H9 (cell line): ENCODE measurements around the gene ELAVL1. TPM values are rescaled to one million over a fixed set of nuclear protein-coding genes. Genes with fewer than 3 reads are reported as not detected.

Experiments
- DNase-seq: peaks from one replicate; pipeline ENCODE4 v3.0.0-alpha.2; 2017
- H2AFZ ChIP-seq: one replicate; pipeline ENCODE4 v1.6.1; 2013; ENCODE audit warnings: mild to moderate bottlenecking, low read length, control low read depth, moderate library complexity
- H2AK5ac ChIP-seq: 2 replicates; pipeline ENCODE4 v1.6.1; 2013; ENCODE audit warnings: low read length, control low read depth, mixed read lengths; ENCODE audit not compliant: insufficient read length
- H2BK120ac ChIP-seq: one replicate; pipeline ENCODE4 v1.6.1; 2013; ENCODE audit warnings: low read depth, mild to moderate bottlenecking, low read length, control low read depth, inconsistent platforms; ENCODE audit not compliant: poor library complexity, severe bottlenecking
- H2BK12ac ChIP-seq: 2 replicates; pipeline ENCODE4 v1.6.1; 2013; ENCODE audit warnings: low read length, control low read depth, mixed read lengths, low read depth; ENCODE audit not compliant: insufficient read length
- H2BK15ac ChIP-seq: 2 replicates; pipeline ENCODE4 v1.6.1; 2013; ENCODE audit warnings: low read depth, low read length, control low read depth
- H2BK20ac ChIP-seq: one replicate; pipeline ENCODE4 v1.6.1; 2013; ENCODE audit warnings: low read depth, mild to moderate bottlenecking, low read length, control low read depth, inconsistent platforms; ENCODE audit not compliant: poor library complexity, severe bottlenecking
- H2BK5ac ChIP-seq: 2 replicates; pipeline ENCODE4 v1.6.1; 2013; ENCODE audit warnings: low read length, control low read depth, mixed read lengths; ENCODE audit not compliant: insufficient read length
- H3K14ac ChIP-seq: 2 replicates; pipeline ENCODE4 v1.6.1; 2013; ENCODE audit warnings: low read length, control low read depth; ENCODE audit not compliant: insufficient read depth
- H3K18ac ChIP-seq: 2 replicates; pipeline ENCODE4 v1.6.1; 2013; ENCODE audit warnings: low read depth, mild to moderate bottlenecking, mixed read lengths, low read length, control low read depth; ENCODE audit not compliant: insufficient read length
- H3K23ac ChIP-seq: 2 replicates; pipeline ENCODE4 v1.6.1; 2013; ENCODE audit warnings: low read length, control low read depth, mixed read lengths, low read depth; ENCODE audit not compliant: insufficient read length
- H3K23me2 ChIP-seq: 2 replicates; pipeline ENCODE4 v1.6.1; 2013; ENCODE audit warnings: low read depth, mild to moderate bottlenecking, mixed read lengths, low read length, control low read depth; ENCODE audit not compliant: insufficient read length, poor library complexity, severe bottlenecking
- H3K27ac ChIP-seq: 2 replicates; pipeline ENCODE4 v1.5.1; 2013; ENCODE audit warnings: low read length, control low read depth, mixed read lengths, low read depth; ENCODE audit not compliant: insufficient read length
- H3K27me3 ChIP-seq: 2 replicates; pipeline ENCODE4 v1.6.1; 2013; ENCODE audit warnings: low read length, control low read depth, inconsistent platforms; ENCODE audit not compliant: insufficient read depth
- H3K4ac ChIP-seq: 2 replicates; pipeline ENCODE4 v1.6.1; 2013; ENCODE audit warnings: low read depth, mild to moderate bottlenecking, control low read depth, inconsistent platforms, low read length, moderate library complexity
- H3K4me1 ChIP-seq: 2 replicates; pipeline ENCODE4 v1.6.1; 2013; ENCODE audit warnings: low read length, control low read depth, inconsistent platforms; ENCODE audit not compliant: insufficient read depth
- H3K4me2 ChIP-seq: 2 replicates; pipeline ENCODE4 v1.6.1; 2013; ENCODE audit warnings: low read length, control low read depth, mixed read lengths; ENCODE audit not compliant: insufficient read length, insufficient read depth
- H3K56ac ChIP-seq: 2 replicates; pipeline ENCODE4 v1.6.1; 2013; ENCODE audit warnings: low read depth, mild to moderate bottlenecking, mixed read lengths, low read length, control low read depth; ENCODE audit not compliant: insufficient read length
- H3K79me1 ChIP-seq: 2 replicates; pipeline ENCODE4 v1.6.1; 2013; ENCODE audit warnings: low read depth, mild to moderate bottlenecking, moderate library complexity, low read length, control low read depth, inconsistent platforms; ENCODE audit not compliant: insufficient read depth, poor library complexity, severe bottlenecking
- H3K79me2 ChIP-seq: 2 replicates; pipeline ENCODE4 v1.6.1; 2013; ENCODE audit warnings: low read length, control low read depth, inconsistent platforms; ENCODE audit not compliant: insufficient read depth
- H3K9ac ChIP-seq: 2 replicates; pipeline ENCODE4 v1.6.1; 2013; ENCODE audit warnings: low read length, control low read depth, mixed read lengths; ENCODE audit not compliant: insufficient read length; ENCODE audit errors: extremely low read depth
- H3K9me3 ChIP-seq: one replicate; pipeline ENCODE4 v1.6.1; 2013; ENCODE audit warnings: low read depth, low read length, inconsistent platforms; ENCODE audit not compliant: control insufficient read depth
- H3T11ph ChIP-seq: one replicate; pipeline ENCODE4 v1.6.1; 2013; ENCODE audit warnings: mild to moderate bottlenecking, low read length, control low read depth, inconsistent platforms
- H4K20me1 ChIP-seq: one replicate; pipeline ENCODE4 v1.6.1; 2013; ENCODE audit not compliant: control insufficient read depth, insufficient read length, insufficient read depth
- H4K5ac ChIP-seq: 2 replicates; pipeline ENCODE4 v1.6.1; 2013; ENCODE audit warnings: low read depth, mild to moderate bottlenecking, mixed read lengths, low read length, control low read depth; ENCODE audit not compliant: insufficient read length
- H4K8ac ChIP-seq: replicated peaks from 2 replicates; pipeline ENCODE4 v1.6.1; 2013; ENCODE audit warnings: low read length, control low read depth, mixed read lengths, low read depth; ENCODE audit not compliant: insufficient read length
- H4K91ac ChIP-seq: 2 replicates; pipeline ENCODE4 v1.6.1; 2013; ENCODE audit warnings: low read depth, mild to moderate bottlenecking, moderate library complexity, mixed read lengths, low read length, control low read depth; ENCODE audit not compliant: insufficient read length
- H3K27ac Mint-ChIP-seq, 3 experiments: 2 replicates in 2 of 3; 3 replicates in 1 of 3; pipeline ENCODE4 v1.8.0; 2020 to 2021; ENCODE audit warnings: mixed read lengths in 3 of 3, mild to moderate bottlenecking in 1 of 3, moderate library complexity in 1 of 3
- H3K27me3 Mint-ChIP-seq: 2 replicates; pipeline ENCODE4 v1.8.0; 2021; ENCODE audit warnings: low read depth, mild to moderate bottlenecking, moderate library complexity, mixed read lengths
- H3K36me3 Mint-ChIP-seq, 3 experiments: 2 replicates in 2 of 3; 3 replicates in 1 of 3; pipeline ENCODE4 v1.8.0; 2020 to 2021; ENCODE audit warnings: low read depth in 3 of 3, mixed read lengths in 3 of 3; ENCODE audit not compliant: insufficient read depth in 1 of 3
- H3K4me1 Mint-ChIP-seq, 2 experiments: 2 replicates each; pipeline ENCODE4 v1.8.0; 2020; ENCODE audit warnings: mixed read lengths in 2 of 2
- H3K4me3 Mint-ChIP-seq, 2 experiments: 2 replicates in 1 of 2; 3 replicates in 1 of 2; pipeline ENCODE4 v1.8.0; 2020 to 2021; ENCODE audit warnings: mild to moderate bottlenecking in 2 of 2, mixed read lengths in 2 of 2, moderate library complexity in 1 of 2
- H3K9me3 Mint-ChIP-seq, 2 experiments: 2 replicates in 1 of 2; 3 replicates in 1 of 2; pipeline ENCODE4 v1.8.0; 2020; ENCODE audit warnings: mild to moderate bottlenecking in 2 of 2, mixed read lengths in 2 of 2, moderate library complexity in 1 of 2
- CTCF ChIP-seq: fragments of 200-600 bp; sonication (generic); conservative IDR thresholded peaks from 3 replicates; pipeline ENCODE4 v1.8.0; 2021; ENCODE audit warnings: antibody characterized with exemption, mild to moderate bottlenecking
- WGBS: extraction: QIAGEN DNeasy Blood & Tissue Kit; methylation state at CpG from one replicate; pipeline ENCODE4 v1.1.7; 2013; ENCODE audit warnings: missing lambda C conversion rate, low lambda C conversion rate, mixed read lengths; ENCODE audit not compliant: insufficient read length; ENCODE audit errors: extremely low coverage; 5-methylcytosine and 5-hydroxymethylcytosine counted together
- total RNA-seq: library from RNA; stranded (reverse); gene quantifications from 2 replicates; pipeline ENCODE4 v1.2.1, GENCODE V29; 2021

Gene ELAVL1
- total RNA-seq, 1 experiment from 2014 or later: 149 TPM

DNA sequence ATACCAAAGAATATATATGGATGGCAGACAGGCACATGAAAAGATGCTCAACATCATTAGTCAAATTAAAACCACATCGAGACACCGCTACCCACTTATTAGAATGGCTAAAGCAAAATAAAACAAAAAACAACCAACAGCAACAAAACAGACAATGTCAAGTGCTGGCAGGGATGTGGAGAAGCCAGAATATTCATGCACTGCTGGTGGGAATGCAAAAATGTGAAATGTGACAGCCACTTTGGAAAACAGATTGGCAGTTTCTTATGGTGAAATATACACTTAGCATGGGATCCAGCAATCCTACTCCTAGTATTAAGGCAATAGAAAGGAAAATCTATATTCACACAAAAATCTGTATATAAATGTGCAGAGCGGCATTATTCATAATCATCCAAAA lies 8.6 kb downstream of the ELAVL1 start:
- Histone ChIP-seq H2AK5ac (no peak overlapping the region), H3K27me3 (no peaks in the 10 kb centered on the region), H3K18ac (no peak overlapping the region), H3T11ph (no peak overlapping the region), H2BK20ac (no peak overlapping the region), H4K91ac (no peak overlapping the region), H2BK120ac (no peak overlapping the region), H4K5ac (no peak overlapping the region), H3K23me2 (peaks cover 2% of the 10 kb centered on the region), H2AFZ (no peak overlapping the region), H3K9me3 (no peaks in the 10 kb centered on the region), H3K23ac (no peak overlapping the region), H3K4ac (no peak overlapping the region), H3K4me1 (peaks cover 2% of the 10 kb centered on the region; the same call in 1 of the 2 replicates), H4K20me1 (peaks cover 8% of the 10 kb centered on the region), H3K4me2 (no peak overlapping the region), H3K27ac (no peak overlapping the region), H2BK15ac (no peak overlapping the region), H3K9ac (no peak overlapping the region), H3K56ac (no peak overlapping the region), H3K79me2 (peaks cover 81% of the 10 kb centered on the region), H3K14ac (no peak overlapping the region), H3K79me1 (peaks cover 3% of the 10 kb centered on the region), H2BK12ac (no peak overlapping the region), H4K8ac (no peak overlapping the region), H2BK5ac (no peak overlapping the region)
- Mint-ChIP-seq H3K4me1 (peaks cover 42 to 51% of the 10 kb centered on the region in 2 experiments), H3K9me3 (no peaks in the 10 kb centered on the region), H3K27ac (peak overlapping the region in 1 of 3 experiments; percentile 76; a peak in 1 of 7 replicates), H3K36me3 (peaks cover 14 to 38% (median 30%) of the 10 kb centered on the region in 3 experiments), H3K4me3 (no peak overlapping the region), H3K27me3 (no peaks in the 10 kb centered on the region)
- no peak for DNase-seq
- no CpG with 5 or more reads among the region's 3 CpGs for WGBS
- no peak for TF ChIP-seq CTCF
